ENCODE measurements around the gene CLEC4M.

Gene CLEC4M

GRCh38 chr19:7762719-7763293 lies at the start of gene CLEC4M:
TSS of gene CLEC4M (plus strand) at chr19:7763243. CDS start at chr19:7763267, 24 bp downstream.
- no peak for DNase-seq

GRCh38 chr19:7715671-7716070 lies 47.4 kb upstream of the CLEC4M start:
- DNase-seq: no peak

- DNase-seq: no peak
These were observed 46.3 kb upstream of the CLEC4M start for GRCh38 chr19:7716762-7717161.

GRCh38 chr19:7718668-7719067 lies 44.4 kb upstream of the CLEC4M start:
- DNase-seq: no peak

- no peak for DNase-seq
These were observed 42.7 kb upstream of the CLEC4M start for GRCh38 chr19:7720351-7720750.

- no peak for DNase-seq
These were observed 40.8 kb upstream of the CLEC4M start for GRCh38 chr19:7722231-7722651.

- no peak for DNase-seq
These were observed 37.3 kb upstream of the CLEC4M start for GRCh38 chr19:7725791-7726190.

- DNase-seq: peak in 1 of 2 donors; percentile 34
These were observed 33.8 kb upstream of the CLEC4M start for GRCh38 chr19:7729211-7729610.

- DNase-seq: peak in 1 of 2 donors; percentile 29
These were observed 33.2 kb upstream of the CLEC4M start for GRCh38 chr19:7729831-7730285.

- no peak for DNase-seq
These were observed 32.5 kb upstream of the CLEC4M start for GRCh38 chr19:7730286-7731217.

GRCh38 chr19:7731218-7731595 lies 31.8 kb upstream of the CLEC4M start:
- no peak for DNase-seq

- no peak for DNase-seq
These were observed 31.4 kb upstream of the CLEC4M start for GRCh38 chr19:7731615-7732014.

GRCh38 chr19:7732045-7732444 lies 31.0 kb upstream of the CLEC4M start, which contains the start of gene CLEC4G:
TSS of gene CLEC4G (minus strand) at chr19:7732110. CDS start at chr19:7732102, 8 bp downstream.
- DNase-seq: no peak

- no peak for DNase-seq
These were observed 29.7 kb upstream of the CLEC4M start for GRCh38 chr19:7733376-7733775.

- peak in 1 of 2 donors; percentile 42 for DNase-seq
These were observed 28.5 kb upstream of the CLEC4M start for GRCh38 chr19:7734220-7735203.

- DNase-seq: no peak
These were observed 26.9 kb upstream of the CLEC4M start for GRCh38 chr19:7736148-7736547.

- no peak for DNase-seq
These were observed 25.8 kb upstream of the CLEC4M start for GRCh38 chr19:7737215-7737614.

GRCh38 chr19:7738023-7738422 lies 25.0 kb upstream of the CLEC4M start:
- DNase-seq: no peak

GRCh38 chr19:7739211-7739755 lies 23.8 kb upstream of the CLEC4M start:
- no peak for DNase-seq

GRCh38 chr19:7739801-7740681 lies 23.0 kb upstream of the CLEC4M start:
- DNase-seq: no peak

GRCh38 chr19:7740682-7741054 lies 22.4 kb upstream of the CLEC4M start:
- no peak for DNase-seq
